ENCODE data around the gene DSN1.

Gene DSN1

GRCh38 chr20:36794116-36794474 is 20.5 kb upstream of the DSN1 start:
- no peak for DNase-seq

GRCh38 chr20:36793294-36794115 is 19.9 kb upstream of the DSN1 start:
- DNase-seq: no peak

- DNase-seq: no peak
Observed at GRCh38 chr20:36792422-36792821, 18.9 kb upstream of the DSN1 start.

GRCh38 chr20:36791862-36792261 is 18.3 kb upstream of the DSN1 start:
- no peak for DNase-seq

GRCh38 chr20:36786663-36787062 is 13.1 kb upstream of the DSN1 start:
- no peak for DNase-seq

- no peak for DNase-seq
Observed at GRCh38 chr20:36786246-36786645, 12.7 kb upstream of the DSN1 start.

- no peak for DNase-seq
Observed at GRCh38 chr20:36785308-36785707, 11.7 kb upstream of the DSN1 start.

GRCh38 chr20:36784900-36785299 is 11.3 kb upstream of the DSN1 start:
- no peak for DNase-seq

GRCh38 chr20:36784116-36784515 is 10.6 kb upstream of the DSN1 start:
- no peak for DNase-seq

GRCh38 chr20:36779656-36780025 is 6.1 kb upstream of the DSN1 start:
- DNase-seq: no peak

- no peak for DNase-seq
Observed at GRCh38 chr20:36778831-36779655, 5.5 kb upstream of the DSN1 start.

- no peak for DNase-seq
Observed at GRCh38 chr20:36777576-36777975, 4.0 kb upstream of the DSN1 start.

- DNase-seq: no peak
Observed at GRCh38 chr20:36777167-36777566, 3.6 kb upstream of the DSN1 start.

- DNase-seq: no peak
Observed at GRCh38 chr20:36775826-36776225, 2.3 kb upstream of the DSN1 start.

- DNase-seq: no peak
Observed at GRCh38 chr20:36775196-36775595, 1.6 kb upstream of the DSN1 start.

GRCh38 chr20:36773107-36773596 is 411 bp downstream of the DSN1 start:
- DNase-seq: no peak

GRCh38 chr20:36770680-36771079 is 2.9 kb downstream of the DSN1 start:
- no peak for DNase-seq

GRCh38 chr20:36768768-36769430 is 4.7 kb downstream of the DSN1 start:
- no peak for DNase-seq

GRCh38 chr20:36761125-36761524 is 12.4 kb downstream of the DSN1 start:
- DNase-seq: no peak

GRCh38 chr20:36760647-36761046 is 12.9 kb downstream of the DSN1 start:
- DNase-seq: no peak

GRCh38 chr20:36758276-36758675 is 15.3 kb downstream of the DSN1 start:
- DNase-seq: no peak

GRCh38 chr20:36756496-36756895 is 17.1 kb downstream of the DSN1 start:
- no peak for DNase-seq

- peak; percentile 60 for DNase-seq
Observed at GRCh38 chr20:36754656-36755222, 18.8 kb downstream of the DSN1 start.

Data from NCI-H510A treated with DMSO at 0.1 percent for 48 hours (cell line).